ENCODE results near the gene RDM1. TPM values are rescaled to one million over a fixed set of nuclear protein-coding genes. Genes with fewer than 3 reads are reported as not detected.
A peak's percentile ranks its signal among the peaks of the same experiment; 100 is the strongest.

Gene RDM1
- total and polyA plus RNA-seq, 2 of the 4 experiments (the other 2 are of a cell fraction) = 0.18 TPM; not detected in 1

DNA sequence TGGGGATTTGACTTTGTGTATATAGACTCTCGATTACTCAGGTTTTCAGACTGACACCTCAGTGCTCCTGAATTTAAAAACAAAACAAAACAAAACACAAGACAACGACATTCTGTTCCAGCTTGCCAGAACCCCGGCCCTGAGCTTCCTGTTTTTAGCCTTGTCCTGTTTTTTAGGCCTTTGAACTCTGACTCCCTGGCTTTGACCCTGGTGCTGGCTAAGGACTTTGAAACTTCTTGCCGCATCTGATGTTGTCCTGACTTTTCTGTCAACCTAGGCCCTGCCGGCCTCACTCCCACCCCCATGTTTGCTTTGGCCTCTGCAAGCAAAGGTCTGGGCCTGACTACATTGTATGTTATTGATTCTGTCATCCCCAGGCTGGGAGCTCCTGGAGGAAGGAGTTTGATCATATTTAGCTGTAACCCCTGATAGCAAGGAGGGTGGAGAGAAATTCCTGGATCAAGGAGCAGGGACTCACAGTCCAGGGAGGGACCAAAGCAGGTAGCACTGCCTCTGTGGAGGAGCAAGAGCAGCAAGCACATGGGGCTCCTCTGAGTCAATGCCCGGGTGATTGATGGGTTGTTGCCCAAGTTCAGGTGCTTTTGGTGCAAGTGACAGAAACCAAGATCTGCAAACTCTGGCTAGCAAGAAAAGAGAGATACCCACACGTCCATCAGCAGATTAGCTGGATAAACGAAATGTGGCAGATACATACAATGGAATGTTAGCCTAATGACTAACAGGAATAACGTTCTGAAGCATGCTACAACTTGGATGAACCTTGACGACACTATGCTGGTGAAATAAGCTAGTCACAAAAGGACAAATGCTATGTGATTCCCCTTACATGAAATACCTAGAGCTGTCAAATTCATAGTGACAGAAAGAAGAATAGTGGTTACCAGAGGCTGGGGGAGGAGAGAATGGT lies 43.0 kb upstream of the RDM1 start:
- 0% methylated on average over 1 of the region's 10 CpGs; no CpG with 5 or more reads in 1 of the 2 experiments for WGBS, 2 experiments (ENCODE audit: extremely low coverage in 2 of 2, insufficient read length in 1 of 2)
- in situ Hi-C loops (cut with MboI; ENCODE audit: low sequenced_read_pairs) (loop anchor here (5.0 kb wide), 1 partner anchor 174 kb away; no protein-coding TSS in a partner anchor), dilution Hi-C loops (cut with HindIII; ENCODE audit: low sequenced_read_pairs, unreplicated experiment) (no loop called here), intact Hi-C loops (cut with micrococcal nuclease) (no loop called here)
- Histone ChIP-seq H2BK20ac (ENCODE audit: low read depth, low read length) (no peak overlapping the region), H2AK9ac (replicated peaks; ENCODE audit: low read depth, low read length, poor library complexity) (no peak overlapping the region), H2BK120ac (ENCODE audit: low read depth, low read length) (no peak overlapping the region), H4K5ac (ENCODE audit: low read depth, low read length) (no peak overlapping the region), H3K9ac (ENCODE audit: low read depth, low read length) (no peak overlapping the region), H3K27ac (ENCODE audit: insufficient read depth, low read length) (no peak overlapping the region), H3K79me1 (ENCODE audit: low read depth in 1 of 2, low read length in 2 of 2) (no peaks in the 10 kb centered on the region), H3K4ac (ENCODE audit: low read depth, low read length) (no peak overlapping the region), H2BK15ac (ENCODE audit: low read depth, low read length) (no peak overlapping the region), H3K36me3 (ENCODE audit: control insufficient read depth, insufficient read depth, low read length) (no peaks in the 10 kb centered on the region), H2AK5ac (ENCODE audit: low read depth, low read length) (no peak overlapping the region), H2AFZ (replicated peaks; ENCODE audit: low read length, poor library complexity) (peak overlapping the region; percentile 47), H3K4me2 (ENCODE audit: low read depth, low read length) (no peak overlapping the region), H4K8ac (ENCODE audit: low read depth in 2 of 2, low read length in 2 of 2) (no peak overlapping the region), H3K56ac (ENCODE audit: extremely low read depth, insufficient read depth, low read length) (no peak overlapping the region), H3K23ac (ENCODE audit: low read depth, low read length) (no peak overlapping the region), H3K4me3 (ENCODE audit: insufficient read depth, low read depth, low read length) (no peak overlapping the region), H3K9me3 (ENCODE audit: control insufficient read depth, insufficient read depth, low read length) (no peaks in the 10 kb centered on the region), H4K91ac (ENCODE audit: insufficient read depth, low read depth, low read length) (no peak overlapping the region), H3K4me1 (ENCODE audit: control insufficient read depth, insufficient read depth, low read length) (peaks cover 6% of the 10 kb centered on the region), H3K27me3 (ENCODE audit: control insufficient read depth, insufficient read depth, low read length) (peaks cover 3% of the 10 kb centered on the region; the same call in 1 of the 2 replicates), H2BK5ac (ENCODE audit: low read depth, low read length, poor library complexity, severe bottlenecking) (no peak overlapping the region), H3K9me1 (ENCODE audit: insufficient read depth, low read length) (no peaks in the 10 kb centered on the region; the same call in 1 of the 2 replicates), H3K14ac (replicated peaks; ENCODE audit: low read depth, low read length) (no peak overlapping the region), H4K20me1 (ENCODE audit: insufficient read depth, low read length) (no peaks in the 10 kb centered on the region), H3K18ac (ENCODE audit: low read depth, low read length) (no peak overlapping the region)
- no TSS peak for BruUV-seq (replicated peaks)
- ChIA-PET POLR2A (ENCODE audit: unreplicated experiment) (no interaction called here), CTCF (interaction anchor here (1.3 kb wide), 1 partner anchor 510 kb away, joined by 3 read pairs; no protein-coding TSS in a partner anchor)
- DNase-seq (peak; percentile 32), ATAC-seq (ENCODE audit: low read depth) (peak; percentile 56)
- no peak for TF ChIP-seq NFE2L2 (IDR thresholded peaks at IDR 0.05; ENCODE audit: low read depth, low read length)
- TF ChIP-seq RAD21 (IDR thresholded peaks at IDR 0.05; ENCODE audit: low read length) = no peak
- no peak for TF ChIP-seq MAZ (IDR thresholded peaks at IDR 0.05; ENCODE audit: borderline replicate concordance, low read depth, low read length)
- no peak for TF ChIP-seq MAFK (IDR thresholded peaks at IDR 0.05; ENCODE audit: low read depth, low read length)
- TF ChIP-seq, protein P1, sequence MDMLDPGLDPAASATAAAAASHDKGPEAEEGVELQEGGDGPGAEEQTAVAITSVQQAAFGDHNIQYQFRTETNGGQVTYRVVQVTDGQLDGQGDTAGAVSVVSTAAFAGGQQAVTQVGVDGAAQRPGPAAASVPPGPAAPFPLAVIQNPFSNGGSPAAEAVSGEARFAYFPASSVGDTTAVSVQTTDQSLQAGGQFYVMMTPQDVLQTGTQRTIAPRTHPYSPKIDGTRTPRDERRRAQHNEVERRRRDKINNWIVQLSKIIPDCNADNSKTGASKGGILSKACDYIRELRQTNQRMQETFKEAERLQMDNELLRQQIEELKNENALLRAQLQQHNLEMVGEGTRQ (IDR thresholded peaks at IDR 0.05; ENCODE audit: low read depth, low read length) = no peak
